G401.6 (cell line): Measurements from ENCODE around the gene LRRC49.

Experiments
- FAIRE-seq: peaks from 2 replicates; lab custom pipeline; 2012; peaks lifted over from hg19 to GRCh38; lab: Jason Lieb, UNC

The LRRC49 gene

DNA sequence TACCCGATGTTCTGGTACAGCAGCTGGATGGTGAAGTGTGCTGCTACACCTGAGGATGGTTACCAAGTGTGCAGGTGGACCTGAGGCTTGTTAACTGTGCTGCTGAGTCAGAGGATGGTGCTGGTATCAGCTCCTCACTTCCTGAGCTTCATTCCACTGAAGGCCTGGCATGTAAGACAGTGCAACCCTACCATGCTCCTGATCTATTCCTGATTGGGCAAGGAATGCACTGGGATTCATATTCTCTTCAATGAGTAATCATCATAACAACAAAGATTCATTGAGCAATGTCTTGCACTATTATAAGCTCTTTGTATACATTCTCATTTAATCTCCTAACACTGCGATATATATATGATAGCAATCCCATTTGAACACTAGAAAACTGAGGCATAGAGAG is 159.7 kb downstream of the LRRC49 start:
- no peak for FAIRE-seq

DNA sequence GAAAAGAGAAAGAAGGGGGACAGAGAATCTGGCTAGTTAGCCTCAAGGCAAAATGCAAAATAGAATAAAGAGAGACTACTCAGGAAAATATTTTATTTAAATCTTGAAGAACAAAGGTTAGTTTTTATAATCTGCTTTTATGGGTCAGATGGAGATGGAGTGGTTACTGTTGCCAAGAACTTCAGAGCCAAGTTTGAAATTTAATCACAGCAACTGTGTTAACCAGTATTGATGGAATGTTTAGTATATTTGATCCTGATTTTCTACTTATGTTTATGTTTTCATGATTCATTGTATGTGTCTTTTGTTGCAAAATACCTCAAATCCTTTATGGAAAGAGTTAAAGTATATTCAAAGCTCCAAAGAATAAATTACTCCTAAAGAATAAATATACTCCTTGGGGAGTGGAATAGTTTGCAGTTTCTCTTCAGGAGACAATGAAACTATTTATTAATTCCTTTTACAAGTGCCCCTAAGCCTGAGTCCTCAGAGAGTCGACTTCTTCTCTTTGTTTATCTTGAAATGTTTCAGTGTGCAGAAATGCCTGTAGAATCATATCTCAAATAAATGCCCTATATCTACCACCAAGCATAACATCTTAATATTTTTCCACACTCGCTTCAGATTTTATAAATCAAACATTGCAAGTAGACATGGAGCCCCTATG is 161.8 kb downstream of the LRRC49 start:
- no peak for FAIRE-seq

GRCh38 chr15:71055461-71055860 is 162.8 kb downstream of the LRRC49 start:
- FAIRE-seq: no peak

DNA sequence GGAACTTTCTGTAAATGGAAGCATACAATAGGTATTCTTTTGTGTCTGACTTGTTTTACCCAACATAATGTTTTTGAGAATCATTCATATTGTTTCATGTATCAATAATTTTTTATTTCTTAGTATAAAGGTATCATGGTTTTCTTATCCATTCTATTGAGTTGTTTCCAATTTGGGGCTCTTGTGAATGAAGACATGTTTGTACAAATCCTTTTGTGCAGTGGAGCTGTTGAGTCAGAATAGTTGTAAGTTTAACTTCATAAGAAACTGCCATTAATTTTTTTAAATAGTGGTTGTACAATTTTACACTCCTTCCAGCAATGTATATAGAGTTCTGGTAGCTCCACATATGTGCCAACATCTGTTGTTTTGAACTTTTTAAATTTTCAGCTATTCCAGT is 163.5 kb downstream of the LRRC49 start:
- no peak for FAIRE-seq

GRCh38 chr15:71057143-71057542 is 164.5 kb downstream of the LRRC49 start:
- FAIRE-seq: no peak

DNA sequence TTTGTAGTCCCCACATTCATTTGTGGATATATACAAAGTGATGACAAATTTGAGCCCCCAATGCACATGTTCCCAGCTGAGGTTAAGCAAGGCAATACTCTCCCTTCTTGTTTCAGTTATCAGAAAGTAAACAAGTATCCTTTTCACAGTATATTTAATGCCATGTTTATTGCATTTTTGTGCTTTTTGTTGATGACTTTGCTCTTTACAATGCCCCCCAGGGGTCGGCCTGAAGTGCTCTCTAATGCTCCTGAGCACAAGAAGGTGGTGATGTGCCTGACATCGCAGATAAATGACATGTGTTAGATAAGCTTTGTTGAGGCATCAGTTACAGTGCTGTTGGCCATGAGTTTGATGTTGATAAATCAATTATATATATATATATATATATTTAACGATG is 165.0 kb downstream of the LRRC49 start:
- no peak for FAIRE-seq

DNA sequence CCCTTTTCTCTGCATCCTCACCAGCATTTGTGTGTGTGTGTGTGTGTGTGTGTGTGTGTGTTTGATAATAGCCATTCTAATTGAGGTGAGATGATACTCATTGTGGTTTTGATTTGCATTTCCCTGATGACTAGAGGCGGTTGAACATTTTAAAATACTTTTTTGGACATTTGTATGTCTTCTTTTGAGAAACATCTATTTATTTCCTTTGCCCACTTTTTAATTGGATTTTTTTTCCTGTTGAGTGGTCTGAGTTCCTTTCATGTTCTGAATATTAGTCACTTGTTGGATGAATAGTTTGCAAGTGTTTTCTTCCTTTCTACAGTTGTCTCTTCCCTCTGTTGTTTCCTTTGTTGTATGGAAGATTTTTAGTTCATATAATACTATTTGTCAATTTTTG is 168.4 kb downstream of the LRRC49 start:
- FAIRE-seq: no peak

DNA sequence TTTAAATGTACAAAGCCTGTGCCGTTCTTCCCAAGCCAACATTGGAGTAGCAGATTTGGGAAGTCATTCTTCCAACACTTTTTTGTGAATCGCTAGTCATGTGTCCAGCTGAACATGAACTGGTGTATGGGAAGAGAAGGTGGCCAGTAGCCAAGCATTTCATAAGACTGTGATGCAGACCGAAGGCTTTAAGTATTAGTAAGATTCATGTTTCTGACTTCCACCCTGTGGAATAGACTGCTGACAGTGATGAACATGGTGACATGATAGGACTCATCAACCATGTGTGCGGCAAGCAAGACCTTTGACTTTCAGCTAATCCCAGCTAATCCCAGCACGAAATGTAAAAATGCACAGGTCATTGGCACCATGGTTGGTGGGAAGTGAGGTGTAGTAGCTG is 174.4 kb downstream of the LRRC49 start:
- no peak for FAIRE-seq

DNA sequence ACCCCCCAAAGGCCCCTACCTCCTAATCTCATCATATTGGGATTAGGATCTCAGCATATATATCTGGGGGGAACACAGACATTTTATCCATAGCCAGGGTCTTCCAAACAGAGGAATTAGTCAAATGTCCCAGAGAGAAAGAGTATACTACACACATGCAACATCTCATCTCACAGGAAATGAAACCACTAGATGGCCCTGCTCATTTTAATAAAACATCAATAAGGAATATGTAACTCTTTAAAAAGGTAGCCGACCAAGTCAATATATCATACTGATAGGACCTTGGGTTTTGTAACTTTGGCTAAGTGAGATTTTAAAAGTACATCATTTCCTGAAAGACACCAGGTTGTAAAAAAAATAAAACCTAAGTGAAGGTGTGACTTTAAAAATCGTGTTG is 177.1 kb downstream of the LRRC49 start:
- FAIRE-seq: no peak

DNA sequence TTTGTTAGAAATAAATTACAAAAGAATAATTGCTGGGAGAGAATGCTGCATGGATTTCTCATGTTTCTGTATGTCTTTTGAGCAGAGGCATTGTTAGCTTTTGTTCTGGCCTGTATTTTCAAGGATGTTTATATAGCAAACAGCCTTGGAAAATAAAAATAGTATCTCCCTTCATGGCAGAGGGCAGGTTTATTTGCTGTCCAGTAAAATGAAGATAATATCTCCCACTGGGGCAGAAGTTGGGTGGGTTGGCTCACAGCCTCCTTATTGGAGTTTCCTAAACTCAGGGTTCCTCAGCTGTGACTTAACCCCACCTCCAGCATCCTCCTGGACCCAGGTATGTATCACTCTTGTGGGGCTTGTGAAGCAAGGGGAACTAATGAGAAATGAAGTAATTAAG is 178.9 kb downstream of the LRRC49 start:
- FAIRE-seq: no peak

- no peak for FAIRE-seq
Observed at GRCh38 chr15:71072423-71072822, 179.8 kb downstream of the LRRC49 start.

DNA sequence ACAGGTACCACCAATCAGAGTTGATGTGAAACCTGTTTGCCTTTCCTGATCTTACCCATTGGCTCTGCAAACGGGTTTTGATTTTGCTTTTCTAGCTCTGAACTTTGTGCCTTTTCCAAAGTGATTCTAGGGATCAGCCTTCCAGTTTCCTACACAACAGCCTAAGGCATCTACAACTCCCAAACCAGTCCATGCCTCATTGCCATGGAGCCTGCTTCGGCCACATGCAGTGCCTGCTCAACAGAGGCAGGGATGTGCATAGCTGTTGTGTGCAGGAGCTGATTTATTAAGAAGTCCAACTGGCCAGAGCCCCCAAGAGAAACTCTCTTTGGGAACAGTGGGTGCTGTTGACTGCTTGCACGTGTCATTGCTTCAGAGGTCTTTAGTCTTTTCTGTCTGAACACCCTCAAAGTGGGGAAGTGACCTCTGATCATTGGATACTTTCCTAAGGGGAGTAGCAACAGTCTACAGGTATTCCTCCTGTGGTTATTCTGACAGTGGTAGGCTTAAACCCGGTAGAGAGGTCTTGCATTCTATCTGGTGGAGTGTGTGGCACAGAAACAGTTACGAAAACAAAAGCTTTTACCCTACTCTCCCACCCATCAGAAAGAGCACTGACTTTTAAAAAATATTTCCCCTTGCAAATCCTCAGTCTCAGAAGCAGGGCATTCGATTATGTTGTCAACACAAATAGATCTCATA is 186.0 kb downstream of the LRRC49 start:
- no peak for FAIRE-seq

GRCh38 chr15:71079208-71080044 is 186.8 kb downstream of the LRRC49 start:
- FAIRE-seq: no peak

- FAIRE-seq: no peak
Observed at GRCh38 chr15:71080166-71080565, 187.5 kb downstream of the LRRC49 start.

DNA sequence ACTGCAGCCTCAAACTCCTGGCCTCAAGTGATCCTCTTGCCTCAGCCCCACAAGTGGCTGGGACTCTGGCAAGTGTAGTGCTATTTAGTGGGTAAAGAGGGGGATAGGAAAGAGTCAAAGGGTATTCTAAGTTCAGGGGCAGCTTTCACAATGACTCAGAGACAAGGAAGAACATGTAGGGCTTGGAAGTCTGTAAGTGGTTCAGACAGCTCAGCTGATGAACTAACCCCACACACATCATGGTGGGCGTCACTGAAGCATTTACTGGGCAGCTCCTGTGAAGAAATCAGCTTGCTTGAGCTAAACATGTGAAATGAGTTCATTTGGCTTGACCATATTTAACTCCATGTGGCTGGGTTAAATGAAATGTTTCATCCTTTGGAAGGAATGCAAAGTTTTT is 188.1 kb downstream of the LRRC49 start:
- no peak for FAIRE-seq

DNA sequence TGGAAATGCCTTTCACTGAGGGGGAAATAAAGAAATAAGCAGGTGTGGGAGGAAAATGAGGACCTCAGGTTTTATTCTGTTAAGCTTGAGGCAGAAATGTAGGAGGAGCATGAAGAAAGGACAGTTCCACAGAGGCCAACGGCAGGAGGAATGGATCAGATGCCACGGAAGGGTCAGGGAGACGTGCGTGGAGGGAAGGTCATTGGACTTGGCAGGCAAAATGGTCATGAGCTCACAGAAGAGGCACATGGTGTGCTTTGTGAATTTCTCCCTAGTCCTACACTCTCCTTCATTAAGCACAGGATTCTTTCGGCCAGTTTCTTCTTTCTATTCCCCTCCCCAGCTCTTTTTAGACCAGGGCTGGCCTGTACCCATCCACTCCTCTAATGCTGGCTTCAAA is 190.2 kb downstream of the LRRC49 start:
- no peak for FAIRE-seq

- no peak for FAIRE-seq
Observed at GRCh38 chr15:71083349-71083748, 190.7 kb downstream of the LRRC49 start.

DNA sequence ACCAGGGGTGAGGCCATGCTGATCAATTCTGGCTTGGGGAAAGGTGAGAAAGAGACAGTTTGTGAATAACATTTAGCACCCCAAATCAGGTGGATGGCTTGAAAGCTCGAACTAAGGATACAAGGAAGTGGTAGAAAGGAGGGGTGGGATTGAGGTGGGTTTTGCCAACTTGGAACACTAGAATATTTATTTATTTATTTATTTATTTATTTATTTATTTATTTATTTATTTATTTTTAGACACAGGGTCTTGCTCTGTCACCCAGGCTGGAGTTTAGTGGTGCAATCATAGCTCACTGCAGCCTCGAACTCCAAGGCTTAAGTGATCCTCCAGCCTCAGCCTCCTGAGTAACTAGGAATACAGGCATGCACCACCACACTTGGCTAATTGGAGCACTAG is 191.6 kb downstream of the LRRC49 start:
- no peak for FAIRE-seq

GRCh38 chr15:71085809-71086208 is 193.2 kb downstream of the LRRC49 start:
- FAIRE-seq: no peak

- FAIRE-seq: no peak
Observed at GRCh38 chr15:71088155-71088554, 195.5 kb downstream of the LRRC49 start.

DNA sequence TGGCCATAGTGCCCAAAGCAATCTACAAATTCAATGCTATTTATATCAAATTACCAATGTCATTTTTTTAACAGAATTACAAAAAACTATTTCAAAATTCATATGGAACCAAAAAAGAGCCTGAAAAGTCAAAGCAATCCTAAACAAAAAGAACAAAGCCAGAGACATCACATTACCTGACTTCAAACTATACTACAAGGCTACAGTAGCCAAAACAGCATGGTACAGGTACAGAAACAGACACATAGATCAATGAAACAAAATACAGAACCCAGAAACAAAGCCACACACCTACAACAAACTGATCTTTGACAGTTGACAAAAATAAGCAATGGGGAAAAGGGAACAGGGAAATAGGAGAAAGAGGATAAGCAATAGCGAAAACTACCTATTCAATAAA is 196.1 kb downstream of the LRRC49 start:
- no peak for FAIRE-seq

DNA sequence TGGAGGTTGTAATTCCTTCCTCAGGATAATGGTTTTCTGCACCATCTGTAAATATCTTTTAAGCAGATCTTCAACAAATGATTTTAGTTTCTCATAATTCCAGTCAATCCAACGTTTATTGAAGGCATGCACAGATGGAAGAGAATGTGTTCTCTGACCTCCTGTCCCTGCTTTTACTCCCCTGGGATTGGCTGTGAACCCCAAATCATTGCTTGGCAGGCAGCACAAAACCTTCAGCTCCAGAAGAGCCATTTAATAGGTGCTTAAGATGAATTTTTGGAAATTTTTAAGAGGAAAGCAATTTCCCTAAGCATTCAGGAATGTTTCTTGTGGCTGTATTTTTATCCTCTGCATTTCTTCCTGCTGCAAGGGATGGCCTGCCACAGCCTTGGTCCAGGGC is 197.2 kb downstream of the LRRC49 start:
- FAIRE-seq: no peak

DNA sequence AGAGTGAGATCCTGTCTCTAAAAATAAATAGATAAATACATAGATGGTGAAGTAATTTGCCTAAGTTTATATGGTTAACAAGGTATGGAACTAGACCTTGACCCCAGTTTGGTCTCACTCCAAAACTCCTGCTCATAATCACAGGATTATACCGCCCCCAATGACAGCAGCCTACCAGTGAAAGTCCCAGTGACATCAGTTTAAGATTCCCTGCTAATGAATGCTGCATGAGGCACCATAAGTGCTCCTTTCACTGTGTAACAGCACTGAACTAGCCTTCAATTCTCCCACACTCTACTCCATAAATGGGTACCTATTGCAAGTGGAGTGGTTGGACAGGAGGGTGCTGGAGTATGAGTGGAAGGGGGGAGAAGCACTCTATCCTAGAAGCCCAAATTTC is 199.0 kb downstream of the LRRC49 start:
- FAIRE-seq: no peak
